Renal pelvis (tissue), 12 donors: Measurements from ENCODE around the gene KCNQ5. TPM values are rescaled to one million over a fixed set of nuclear protein-coding genes. Genes with fewer than 3 reads are reported as not detected.
"Not testable (repeated sequence)": the region's sequence is repeated elsewhere in the genome, so short reads cannot be mapped to it uniquely, and the experiment has no call there.

Experiments used
- DNase-seq: peaks from one replicate; pipeline ENCODE4 v3.0.0-alpha.2; 2013
- long read RNA-seq, 16 experiments: transcript quantifications; one replicate each; lab custom pipeline, GENCODE V29; 2026
- polyA plus RNA-seq, 3 donors: library from polyadenylated mRNA; unstranded; fragments of 120-200 nt; gene quantifications; one replicate each; pipeline ENCODE4 v1.2.1, GENCODE V29; 2013; ENCODE audit not compliant: insufficient read length in 3 of 3

KCNQ5 gene
- polyA plus RNA-seq, result under 1 TPM; 0.21 to 0.34 (median 0.31) TPM
- long read RNA-seq, donor 1, result 0 reads
- long read RNA-seq, donor 2, result 0 reads
- long read RNA-seq, donor 3, result 0 reads
- long read RNA-seq, donor 4, result 0 reads
- long read RNA-seq, donor 5, result 0 reads
- long read RNA-seq, donor 6, result 0 reads
- long read RNA-seq, donor 7, result 0 reads
- long read RNA-seq, donor 8, result 0 reads
- long read RNA-seq, donor 9, result 0 reads
- long read RNA-seq, donor 10, result 0 reads
- long read RNA-seq, donor 11, result 0 reads
- long read RNA-seq, donor 12, result 0 reads
- long read RNA-seq, donor 13, result 0 reads
- long read RNA-seq, donor 14, result 0 reads
- long read RNA-seq, donor 15, result 0 reads
- long read RNA-seq, donor 16, result 0 reads

DNA sequence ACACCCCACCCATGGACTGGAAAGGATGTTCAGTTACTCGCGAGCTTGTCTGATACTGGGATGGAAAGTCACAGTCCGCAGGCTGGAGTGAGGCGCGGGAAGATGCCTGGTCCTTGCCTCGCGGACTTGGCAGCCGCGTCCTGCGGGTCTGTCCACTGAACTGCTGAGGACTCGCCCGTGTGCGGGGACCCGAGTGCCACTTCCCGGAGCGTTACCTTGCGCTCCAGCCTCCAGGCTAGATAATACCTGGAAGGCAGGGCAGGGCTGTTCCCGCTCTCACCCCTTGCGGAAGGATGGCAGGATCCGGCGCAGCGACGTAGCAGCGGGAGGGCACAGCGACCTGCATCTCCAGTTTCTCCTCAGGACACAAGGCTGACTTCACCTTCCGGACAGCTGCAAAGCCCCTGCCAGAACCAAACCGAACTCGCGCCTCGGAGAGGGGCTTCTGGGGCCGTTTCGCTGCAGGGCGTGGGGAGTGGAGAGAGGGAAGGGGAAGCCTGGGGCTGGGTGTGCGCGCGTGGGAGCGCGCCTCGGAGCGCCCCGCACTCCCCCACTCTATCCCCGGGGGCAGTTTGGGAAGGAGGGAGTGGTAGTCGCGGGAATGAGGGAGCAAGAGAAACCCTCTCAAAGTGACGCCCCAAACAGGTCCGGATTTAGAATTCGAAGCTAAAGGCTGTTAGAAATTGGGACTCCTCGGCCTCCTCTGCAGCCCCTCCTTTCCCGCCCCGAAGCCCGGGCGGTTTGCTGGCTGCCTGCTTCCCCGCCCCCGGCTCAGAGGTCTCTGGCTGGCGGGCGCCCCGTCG, at the start of gene KCNQ5:
KCNQ5 (plus strand) TSS at position 774 of the 803 bp plus-strand sequence.
- DNase-seq, result no peak

DNA sequence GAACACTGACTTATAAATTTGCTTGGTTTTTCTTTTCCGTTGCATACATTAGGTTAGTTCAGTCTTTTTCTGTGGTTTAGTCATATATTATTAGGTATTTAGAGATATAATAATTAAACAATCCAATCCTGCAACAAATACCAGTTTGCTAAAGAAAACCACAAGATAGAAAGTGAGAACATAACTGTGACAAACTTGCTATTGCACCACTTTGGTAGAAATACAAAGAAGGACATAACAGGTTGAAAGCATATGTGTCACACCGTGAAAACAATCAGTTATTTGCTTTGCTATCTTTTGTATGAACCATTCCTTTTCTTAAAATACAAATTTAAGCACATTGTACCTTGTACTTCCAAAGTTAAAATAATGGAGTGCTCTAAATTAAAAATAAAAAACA, 42.0 kb upstream of the KCNQ5 start:
- DNase-seq, result no peak

DNA sequence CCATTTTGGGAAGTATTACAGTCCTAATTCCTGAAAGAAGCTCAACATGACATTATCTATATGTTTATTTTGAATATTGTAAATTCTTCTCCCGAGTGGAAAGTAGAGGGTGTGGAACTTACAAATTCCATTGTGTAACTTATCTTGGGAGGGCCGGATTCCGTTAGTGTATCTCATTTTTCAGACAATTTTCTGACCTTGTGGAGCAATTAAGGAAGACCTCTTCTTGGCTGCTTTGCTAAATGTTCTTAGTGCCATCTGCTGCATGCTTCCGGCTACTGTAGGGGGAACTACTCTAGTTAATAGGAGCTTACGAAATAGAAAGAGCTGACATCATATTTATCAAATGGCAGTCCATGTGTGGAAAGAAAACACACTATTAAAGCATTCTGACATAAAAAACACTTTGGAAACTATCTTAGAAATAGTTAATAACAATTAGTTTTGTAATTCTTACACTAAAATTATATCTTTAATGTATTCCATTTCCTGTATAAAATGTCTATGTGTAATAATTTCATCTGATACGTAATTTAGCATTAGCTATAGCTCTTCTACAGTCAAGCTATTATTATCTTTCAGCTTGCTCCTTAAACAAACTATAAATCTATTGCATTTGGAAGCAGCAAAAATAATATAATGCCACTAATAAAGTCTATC, 41.5 kb upstream of the KCNQ5 start:
- peak; percentile 5 for DNase-seq

DNA sequence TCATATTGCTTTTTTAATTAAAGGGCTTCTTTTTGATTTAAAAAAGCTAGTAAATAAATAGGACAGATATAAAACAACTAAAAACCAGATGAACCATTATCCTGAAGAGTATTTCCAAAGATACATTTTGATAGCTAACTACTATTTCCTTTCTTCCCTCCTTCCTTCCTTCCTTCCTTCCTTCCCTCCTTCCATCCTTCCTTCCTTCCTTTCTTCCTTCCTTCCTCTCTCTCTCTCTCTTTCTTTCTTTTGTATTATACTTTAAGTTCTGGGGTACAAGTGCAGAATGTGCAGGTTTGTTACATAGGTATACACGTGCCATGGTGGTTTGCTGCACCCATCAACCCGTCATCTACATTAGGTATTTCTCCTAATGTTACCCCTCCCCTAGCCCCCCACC, 40.9 kb upstream of the KCNQ5 start:
- DNase-seq, result not testable (repeated sequence)

DNA sequence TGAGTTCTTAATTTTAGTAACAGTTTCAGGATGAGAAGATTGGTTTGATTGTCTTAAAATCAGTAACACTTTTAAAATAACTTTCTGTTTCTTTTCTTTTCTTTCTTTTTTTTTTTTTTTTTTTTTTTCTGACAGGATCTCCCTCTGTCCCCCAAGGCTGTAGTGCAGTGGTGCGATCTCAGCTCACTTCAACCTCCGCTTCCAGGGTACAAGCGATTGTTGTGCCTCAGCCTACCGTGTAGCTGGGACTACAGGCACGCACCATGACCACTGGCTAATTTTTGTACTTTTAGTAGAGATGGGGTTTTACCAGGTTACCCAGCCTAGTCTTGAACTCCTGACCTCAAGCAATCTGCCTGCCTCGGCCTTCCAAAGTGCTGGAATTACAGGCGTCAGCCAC, 33.7 kb upstream of the KCNQ5 start:
- DNase-seq, result no peak

DNA sequence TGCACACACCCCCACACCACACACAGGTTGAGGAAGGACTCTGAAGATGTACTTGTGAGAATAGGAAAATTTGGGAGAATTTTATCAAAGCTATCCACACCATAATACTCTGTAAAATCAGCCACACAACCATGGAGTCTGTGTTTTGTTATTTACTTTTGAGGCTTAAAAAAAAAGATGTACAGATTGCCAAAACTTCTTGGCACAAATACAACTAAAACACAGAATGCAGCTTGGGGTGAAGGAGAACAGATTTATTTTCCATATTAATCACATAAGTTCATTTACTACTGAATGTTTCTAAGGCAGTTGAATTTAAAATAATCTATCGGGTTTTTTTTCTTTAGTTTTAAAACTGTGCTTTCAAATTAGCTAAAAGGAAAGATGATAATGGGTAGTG, 32.8 kb upstream of the KCNQ5 start:
- DNase-seq, result peak; percentile 35

DNA sequence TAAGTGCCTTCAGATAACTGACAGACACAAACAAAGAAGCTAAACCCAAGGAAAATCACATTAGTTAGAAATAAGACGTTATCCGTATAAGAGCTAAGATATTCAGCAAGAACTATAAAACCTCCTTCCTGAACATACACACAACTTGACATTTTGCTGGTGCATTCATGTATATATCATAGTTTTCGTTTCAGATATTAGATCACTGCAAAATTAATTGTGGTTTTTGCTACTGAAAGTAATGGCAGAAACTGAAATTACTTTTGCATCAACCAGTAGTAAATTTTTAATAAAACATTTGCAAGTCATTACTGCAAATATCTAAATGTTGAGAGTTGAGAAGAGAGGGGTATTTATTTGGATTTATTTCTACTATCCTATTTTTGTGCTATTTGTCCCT, 26.1 kb upstream of the KCNQ5 start:
- no peak for DNase-seq

DNA sequence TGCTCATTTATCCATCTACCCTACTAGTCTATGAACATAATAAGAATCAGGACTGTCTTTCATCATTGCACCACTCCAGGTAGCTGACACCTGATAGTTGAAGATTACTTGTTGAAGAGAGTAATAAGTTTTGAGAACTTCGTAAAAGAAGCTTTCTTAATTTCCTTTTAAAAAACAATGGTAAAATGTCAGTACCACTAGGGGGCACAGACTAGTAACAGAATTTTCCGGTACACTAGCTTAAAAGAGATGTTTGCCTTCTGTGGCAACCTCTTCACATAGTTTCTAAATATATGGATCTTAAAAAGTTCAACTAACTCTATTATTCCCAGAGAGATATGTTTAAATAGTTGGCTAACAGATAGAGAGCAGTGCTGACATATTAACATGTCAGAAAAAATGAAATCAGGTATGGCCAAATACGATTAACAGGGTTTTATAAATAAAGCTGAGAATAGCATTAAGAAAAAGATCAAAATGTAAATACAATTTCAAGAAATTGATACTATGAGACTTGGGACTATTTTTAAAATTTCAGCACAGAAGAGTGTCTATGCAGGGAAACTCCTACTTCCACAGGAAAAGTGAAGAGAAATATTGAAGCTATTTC, 5.4 kb upstream of the KCNQ5 start:
- no peak for DNase-seq

DNA sequence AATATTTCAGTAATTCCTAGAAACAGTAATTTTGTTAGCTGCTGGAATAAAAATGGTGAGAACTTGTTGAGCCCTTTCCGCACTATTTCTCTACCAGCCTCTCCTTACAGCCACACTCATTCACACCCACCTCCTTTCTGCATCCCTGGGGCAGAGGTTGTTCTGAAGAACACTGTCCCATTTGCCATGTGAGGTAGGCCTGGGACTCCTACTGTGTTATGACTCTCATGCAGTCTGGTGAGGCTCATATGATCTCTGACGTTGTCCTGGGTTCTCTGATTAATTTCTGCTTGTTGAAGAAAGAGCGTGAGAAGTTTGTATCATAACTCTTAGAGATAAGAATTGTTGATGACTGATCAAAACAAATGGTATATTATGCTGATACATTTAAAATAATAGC, 4.1 kb upstream of the KCNQ5 start:
- no peak for DNase-seq

DNA sequence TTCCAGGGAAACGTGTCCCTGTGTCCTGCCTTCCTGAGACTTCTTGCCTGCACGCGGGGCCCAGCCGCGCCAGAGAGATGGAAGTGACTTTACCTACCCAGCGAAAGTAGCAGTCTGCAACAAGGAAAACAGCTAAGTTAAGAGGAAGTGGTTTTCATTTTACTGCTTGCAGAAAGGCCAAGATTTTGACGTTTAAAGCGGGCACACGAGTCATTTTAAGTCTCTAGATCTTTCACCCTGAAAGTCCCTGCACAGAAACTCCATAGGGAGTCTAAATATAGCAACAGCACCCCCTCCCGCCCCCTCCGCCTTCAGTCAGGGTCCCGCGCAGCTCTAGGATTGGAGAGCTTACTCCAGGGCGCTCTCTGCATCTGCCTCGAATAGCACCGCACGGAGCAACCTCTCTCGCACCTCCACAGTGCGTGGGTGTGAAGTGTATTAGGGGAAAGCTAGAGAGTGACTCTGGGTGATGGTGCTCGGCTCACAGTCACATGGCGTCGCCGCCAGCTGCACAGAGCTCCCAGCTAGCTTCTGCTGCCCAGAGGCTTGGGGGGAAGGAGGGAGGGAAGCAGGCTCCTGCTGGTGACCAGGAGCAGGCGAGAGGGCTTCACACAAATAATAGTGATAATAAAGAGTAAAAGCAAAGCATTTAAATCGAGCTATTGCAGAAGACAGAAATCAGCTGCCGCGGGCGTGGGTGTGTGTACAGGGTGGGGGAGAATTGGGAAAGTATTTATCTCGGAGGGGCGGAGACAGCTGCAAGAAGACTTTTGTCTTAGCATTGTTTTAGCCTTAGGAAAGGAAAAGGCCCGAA, 1.8 kb upstream of the KCNQ5 start:
- DNase-seq, result no peak

DNA sequence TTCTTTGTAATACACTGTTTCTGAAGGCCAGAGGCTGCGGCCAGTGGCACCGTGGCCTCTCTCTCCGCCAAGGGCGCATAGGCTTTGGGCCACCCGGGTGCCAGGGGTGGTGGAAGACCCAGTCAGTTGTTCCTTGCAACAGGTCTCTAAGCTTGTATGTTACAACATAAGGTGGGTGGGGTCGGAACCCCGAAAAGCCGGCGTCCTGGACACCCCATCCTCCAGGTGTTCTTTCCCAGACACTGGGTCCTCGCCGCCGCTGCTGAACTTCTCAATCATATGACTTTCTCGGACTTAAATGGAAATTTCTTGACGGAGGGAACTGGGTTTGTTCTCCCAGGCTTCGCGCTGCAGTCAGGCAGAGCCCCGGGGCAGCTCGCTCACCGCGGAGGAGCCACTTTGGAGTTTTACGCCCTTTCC, 983 bp upstream of the KCNQ5 start:
- no peak for DNase-seq

DNA sequence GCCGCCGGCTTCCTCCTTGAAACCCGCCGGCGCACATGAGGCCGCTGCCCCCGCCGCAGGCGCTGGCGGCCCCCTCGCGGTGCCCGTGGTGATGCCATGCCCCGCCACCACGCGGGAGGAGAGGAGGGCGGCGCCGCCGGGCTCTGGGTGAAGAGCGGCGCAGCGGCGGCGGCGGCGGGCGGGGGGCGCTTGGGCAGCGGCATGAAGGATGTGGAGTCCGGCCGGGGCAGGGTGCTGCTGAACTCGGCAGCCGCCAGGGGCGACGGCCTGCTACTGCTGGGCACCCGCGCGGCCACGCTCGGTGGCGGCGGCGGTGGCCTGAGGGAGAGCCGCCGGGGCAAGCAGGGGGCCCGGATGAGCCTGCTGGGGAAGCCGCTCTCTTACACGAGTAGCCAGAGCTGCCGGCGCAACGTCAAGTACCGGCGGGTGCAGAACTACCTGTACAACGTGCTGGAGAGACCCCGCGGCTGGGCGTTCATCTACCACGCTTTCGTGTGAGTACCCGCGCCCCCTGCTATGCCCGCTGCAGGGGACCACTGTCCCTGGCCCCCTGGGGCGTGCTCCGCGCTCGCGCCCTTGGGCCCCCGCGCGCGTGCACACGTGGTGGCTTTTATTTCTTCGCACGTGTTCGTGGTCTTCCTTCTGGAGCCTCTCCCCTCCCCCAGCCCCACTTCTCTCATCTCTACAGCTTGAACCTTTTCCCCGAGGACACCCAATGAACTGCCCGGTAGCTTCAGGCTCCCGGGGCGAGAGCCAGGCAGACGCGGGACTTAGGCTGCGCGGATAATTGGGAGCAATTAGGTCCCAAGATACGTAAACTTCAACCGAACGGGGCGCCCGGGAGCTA, 453 bp downstream of the KCNQ5 start:
- DNase-seq, result peak; percentile 40

DNA sequence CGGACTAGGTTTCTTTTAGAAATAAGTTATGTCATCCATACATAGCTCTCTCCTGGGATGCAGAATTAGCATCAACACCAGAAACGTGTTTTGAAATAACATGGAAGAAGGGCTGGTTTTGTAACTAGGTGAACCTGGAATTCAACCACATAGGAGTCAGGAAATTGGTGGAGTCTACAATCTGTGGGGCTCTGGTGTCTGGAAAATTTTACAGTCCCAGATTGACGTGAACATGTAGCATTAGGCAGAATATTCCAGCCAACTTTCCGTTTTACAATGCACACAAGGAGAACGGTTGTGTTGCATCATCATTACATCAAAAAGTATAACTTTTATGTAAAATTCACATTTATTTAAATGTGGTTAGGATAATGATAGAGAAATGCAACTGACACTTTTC, 1.9 kb downstream of the KCNQ5 start:
- DNase-seq, result no peak

DNA sequence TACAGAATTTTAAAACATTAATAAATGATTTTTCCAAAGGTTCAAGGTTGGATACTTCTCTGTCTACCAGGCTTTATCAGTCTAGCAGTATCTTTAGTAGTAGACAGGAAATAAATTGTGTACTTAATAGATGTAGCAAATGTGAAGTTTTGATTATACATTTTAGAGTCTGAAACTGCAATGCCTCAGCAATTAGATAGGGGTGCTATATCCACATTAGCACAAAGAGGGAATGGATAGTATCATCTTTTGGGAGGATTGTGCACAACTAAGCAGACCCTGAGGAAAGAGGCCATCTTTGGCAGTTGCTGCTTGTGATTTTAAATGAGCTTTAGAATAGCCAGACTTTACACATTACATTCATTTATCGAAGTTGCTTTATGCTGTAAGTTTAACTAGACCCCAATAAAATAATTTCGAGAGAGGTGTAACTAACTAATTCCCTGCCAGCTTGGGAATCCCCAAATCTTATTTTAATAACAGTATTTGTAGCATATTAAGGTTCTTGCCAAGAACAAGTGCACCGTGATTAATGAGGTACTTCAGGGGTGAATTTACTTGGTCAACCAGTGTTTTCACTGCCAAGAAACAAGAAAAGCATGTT, 2.8 kb downstream of the KCNQ5 start:
- DNase-seq, result no peak

DNA sequence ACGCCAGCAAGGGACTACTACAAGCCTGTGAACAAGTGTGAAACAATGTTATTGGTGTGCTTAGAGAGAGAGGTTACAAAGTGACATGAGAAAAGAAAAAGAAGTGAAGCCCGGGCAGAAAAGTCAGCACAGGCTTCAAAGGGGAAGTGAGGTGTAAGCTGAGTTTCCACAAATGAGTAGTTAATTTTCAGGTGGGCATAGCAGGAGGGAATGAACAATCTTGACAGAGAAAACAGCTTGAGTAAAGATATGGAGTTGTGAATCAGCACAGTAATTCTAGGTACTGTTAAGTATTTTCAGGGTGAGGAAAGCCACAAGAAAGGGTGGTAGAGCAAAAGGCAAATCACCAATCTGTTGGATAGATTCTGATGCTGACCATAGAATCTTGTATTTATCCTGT, 4.3 kb downstream of the KCNQ5 start:
- DNase-seq, result no peak

DNA sequence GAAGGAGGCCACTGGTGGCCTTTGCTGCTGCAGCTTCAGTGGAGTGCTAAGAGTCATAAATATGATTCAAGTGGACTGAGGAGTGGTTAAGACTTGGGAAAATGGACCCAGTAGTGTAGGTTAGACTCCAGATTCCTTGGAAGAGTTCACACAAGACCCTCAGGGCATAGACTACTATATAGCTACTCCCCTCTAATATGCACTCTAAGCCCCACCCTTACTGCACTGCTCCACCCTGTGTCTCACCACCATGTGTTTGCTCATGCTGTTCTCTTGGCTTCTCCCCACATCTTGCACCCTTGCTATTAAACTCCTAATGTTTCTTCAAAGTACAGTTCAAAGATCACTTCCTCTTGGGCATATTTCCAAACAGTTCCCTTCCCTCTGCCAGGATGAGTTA, 5.7 kb downstream of the KCNQ5 start:
- no peak for DNase-seq

DNA sequence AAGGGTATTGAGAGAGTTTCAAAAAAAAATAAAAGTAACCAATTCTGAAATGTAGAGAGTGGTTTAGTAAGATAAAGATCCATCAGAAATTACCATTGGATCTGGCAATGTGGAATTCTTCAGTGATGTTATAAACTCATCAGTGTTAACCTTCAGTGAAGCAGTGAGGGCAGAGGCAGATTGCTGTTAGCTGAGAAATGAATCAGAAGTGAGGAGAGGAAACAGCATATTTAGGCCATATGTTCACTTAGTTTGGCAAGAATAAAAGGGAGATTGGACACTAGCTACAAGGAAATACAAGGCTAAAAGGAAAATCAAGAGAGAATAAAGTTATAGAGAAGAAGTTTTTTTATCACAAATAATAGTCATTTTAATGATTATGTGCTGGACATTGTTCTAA, 9.6 kb downstream of the KCNQ5 start:
- no peak for DNase-seq

DNA sequence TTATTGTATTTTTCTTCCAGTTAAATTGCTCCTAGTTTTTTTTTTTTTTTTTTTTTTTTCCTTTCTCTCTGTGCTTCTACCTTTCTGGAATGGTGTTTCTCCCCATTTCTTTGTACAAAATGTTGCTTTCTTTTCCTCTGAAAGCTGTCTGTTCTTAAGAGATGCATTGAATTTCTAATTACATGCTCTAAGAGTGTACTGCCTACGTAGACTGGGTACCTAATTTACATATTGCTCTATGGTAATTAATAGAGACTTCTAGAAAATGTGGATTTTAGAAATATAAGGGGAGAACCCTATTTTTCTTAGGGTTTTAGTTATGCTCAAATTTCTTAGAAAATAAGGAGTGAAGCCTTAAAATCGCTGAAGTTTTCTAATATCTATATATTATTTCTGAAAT, 13.8 kb downstream of the KCNQ5 start:
- no peak for DNase-seq

DNA sequence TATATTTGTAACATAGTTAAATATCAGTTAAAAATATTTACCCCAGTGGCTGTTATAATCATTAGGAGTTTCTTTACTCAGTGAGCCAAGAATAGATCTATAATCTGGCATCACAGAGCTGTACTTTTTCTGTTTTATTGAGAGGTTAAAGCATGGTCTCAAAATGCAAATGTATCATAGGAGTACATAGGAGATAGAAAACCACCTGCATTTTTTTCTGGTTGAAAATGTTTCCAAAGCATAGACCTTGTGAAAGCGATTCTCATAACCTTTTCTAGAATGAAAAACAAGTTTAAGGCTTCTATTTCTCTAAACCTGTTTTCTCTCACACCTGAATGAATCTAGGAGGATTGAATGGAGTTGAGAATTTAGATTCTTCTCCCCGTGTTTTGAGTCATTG, 14.4 kb downstream of the KCNQ5 start:
- DNase-seq, result no peak

DNA sequence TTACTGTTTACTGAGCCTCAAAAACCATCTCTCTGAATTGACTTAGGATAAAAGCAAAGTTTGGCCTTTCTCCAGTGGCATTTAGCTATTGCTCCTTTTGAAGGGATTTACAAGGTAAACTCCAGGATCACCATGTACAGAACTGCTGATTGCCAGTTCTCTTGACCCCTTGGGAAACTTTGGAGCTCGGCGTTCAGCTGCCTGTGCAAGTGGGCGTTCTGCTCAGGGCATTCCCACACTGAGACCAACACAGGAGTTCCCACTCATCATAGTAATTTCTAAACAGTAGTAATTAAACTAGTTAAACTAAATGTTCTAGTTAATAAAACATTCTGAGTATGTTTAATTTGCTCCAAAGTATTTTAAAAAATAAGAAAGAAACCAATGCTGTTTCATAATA, 14.9 kb downstream of the KCNQ5 start:
- DNase-seq, result no peak
